HCT116 (cell line): ENCODE data around the gene TAF3. TPM values are rescaled to one million over a fixed set of nuclear protein-coding genes. Genes with fewer than 3 reads are reported as not detected.

Source experiments
- ATAC-seq: fragments of 200-7000 bp; cut with Tn5 transposase; 2 replicates; pipeline ENCODE4 v1.9.1; 2020; ENCODE audit warnings: mild to moderate bottlenecking, moderate library complexity
- BruUV-seq: library from RNA; stranded (reverse); fragments of 400-500 nt; replicated peaks from 2 replicates; lab custom pipeline; 2021; lab: Mats Ljungman, UMichigan
- CTCF ChIA-PET: fragments of 300-600 bp; sonication (Branson Sonifier 250); formaldehyde crosslinking; loops from one replicate; lab custom pipeline; 2021; ENCODE audit warnings: antibody characterized with exemption; lab: Charles Lee
- POLR2A ChIA-PET: fragments of 300-600, 350-600 bp; sonication (Branson Sonifier 250); formaldehyde crosslinking; loops from one replicate; lab custom pipeline; 2021; ENCODE audit warnings: antibody characterized with exemption; lab: Charles Lee
- RAD21 ChIA-PET, 2 experiments: fragments of 300-600 bp; sonication (Branson Sonifier 250); formaldehyde crosslinking; loops; one replicate each; lab custom pipeline; 2023; ENCODE audit warnings: low total read pairs in 2 of 2; ENCODE audit not compliant: uncharacterized antibody in 2 of 2, unreplicated experiment in 2 of 2, low non-redundant PET in 1 of 2; lab: Charles Lee
- DNase-seq: peaks from one replicate; pipeline ENCODE4 v3.0.0-alpha.2; 2010; ENCODE audit warnings: low read depth, low spot score
- H2AFZ ChIP-seq: fragments of 200-600 bp; shearing (Covaris generic), sonication (generic); 2 replicates; pipeline ENCODE4 v1.6.1; 2017; ENCODE audit warnings: low read depth, mixed run types, mixed read lengths, antibody characterized with exemption, low read length; ENCODE audit not compliant: poor library complexity, severe bottlenecking
- H3K27ac ChIP-seq: 2 replicates; pipeline ENCODE4 v1.5.1; 2012; ENCODE audit warnings: low read depth, low read length
- H3K27me3 ChIP-seq: fragments of 200-600 bp; sonication (generic); 2 replicates; pipeline ENCODE4 v1.6.1; 2016; ENCODE audit warnings: mixed run types, low read length, mixed read lengths; ENCODE audit not compliant: insufficient read depth
- H3K36me3 ChIP-seq, 2 experiments: fragments of 200-500 bp in 1 of 2; fragments of 200-600 bp in 1 of 2; sonication (Bioruptor generic) in 1 of 2; sonication (generic) in 1 of 2; 2 replicates each; pipeline versions ENCODE4 v1.5.1 to v1.6.1; 2014 to 2016; ENCODE audit warnings: low read length in 2 of 2, inconsistent platforms in 1 of 2, mixed read lengths in 1 of 2, mixed run types in 1 of 2; ENCODE audit not compliant: insufficient read depth in 2 of 2, control insufficient read depth in 1 of 2
- H3K4me1 ChIP-seq, 2 experiments: fragments of 200-600 bp in 1 of 2; sonication (generic) in 1 of 2; 2 replicates each; pipeline versions ENCODE4 v1.5.1 to v1.6.1; 2012 to 2017; ENCODE audit warnings: low read length in 2 of 2, inconsistent platforms in 1 of 2, mild to moderate bottlenecking in 1 of 2, mixed read lengths in 1 of 2, mixed run types in 1 of 2, moderate library complexity in 1 of 2; ENCODE audit not compliant: insufficient read depth in 2 of 2, control insufficient read depth in 1 of 2
- H3K4me2 ChIP-seq: fragments of 200-600 bp; sonication (generic); 2 replicates; pipeline ENCODE4 v1.6.1; 2017; ENCODE audit warnings: mixed run types, low read length, mixed read lengths
- H3K4me3 ChIP-seq, 2 experiments: fragments of 200-600 bp in 1 of 2; sonication (generic) in 1 of 2; replicated peaks in 1 of 2; 2 replicates each; pipeline ENCODE4 v1.5.1; 2011 to 2016; ENCODE audit warnings: low read length in 2 of 2, control low read depth in 1 of 2, low read depth in 1 of 2, mild to moderate bottlenecking in 1 of 2, mixed read lengths in 1 of 2, mixed run types in 1 of 2
- H3K79me2 ChIP-seq: fragments of 200-600 bp; sonication (generic); 2 replicates; pipeline ENCODE4 v1.6.1; 2017; ENCODE audit warnings: mild to moderate bottlenecking, mixed run types, low read length, moderate library complexity, mixed read lengths; ENCODE audit not compliant: insufficient read depth
- H3K9ac ChIP-seq: fragments of 200-600 bp; sonication (generic); 2 replicates; pipeline ENCODE4 v1.6.1; 2016; ENCODE audit warnings: low read length, mixed read lengths
- H3K9me2 ChIP-seq: fragments of 200-600 bp; sonication (generic), shearing (Covaris generic); 2 replicates; pipeline ENCODE4 v1.6.1; 2017; ENCODE audit warnings: mixed run types, mild to moderate bottlenecking, moderate library complexity; ENCODE audit not compliant: insufficient read depth
- H3K9me3 ChIP-seq, 2 experiments: fragments of 200-500 bp in 1 of 2; fragments of 200-600 bp in 1 of 2; sonication (Bioruptor generic) in 1 of 2; sonication (generic) in 1 of 2; 2 replicates each; pipeline ENCODE4 v1.6.1; 2014 to 2017; ENCODE audit warnings: low read length in 2 of 2, mixed read lengths in 2 of 2, inconsistent platforms in 1 of 2, low read depth in 1 of 2, mild to moderate bottlenecking in 1 of 2, mixed run types in 1 of 2, moderate library complexity in 1 of 2; ENCODE audit not compliant: control insufficient read depth in 1 of 2, insufficient read depth in 1 of 2
- H4K20me1 ChIP-seq: fragments of 200-600 bp; sonication (generic), shearing (Covaris generic); 2 replicates; pipeline ENCODE4 v1.6.1; 2017; ENCODE audit warnings: mixed run types, mild to moderate bottlenecking, moderate library complexity; ENCODE audit not compliant: insufficient read depth
- CEBPB ChIP-seq: IDR thresholded peaks from 2 replicates; pipeline ENCODE4 v1.6.1; 2012; ENCODE audit warnings: low read depth
- EZH2 ChIP-seq: fragments of 200-600 bp; sonication (generic); IDR thresholded peaks from 2 replicates; pipeline ENCODE4 v1.6.1; 2017; ENCODE audit warnings: antibody characterized with exemption, mixed run types
- EZH2phosphoT487 ChIP-seq: fragments of 200-600 bp; IDR thresholded peaks from 2 replicates; pipeline ENCODE4 v1.6.1; 2018; ENCODE audit warnings: antibody characterized with exemption, borderline replicate concordance
- FOSL1 ChIP-seq: IDR thresholded peaks from 2 replicates; pipeline ENCODE4 v1.6.1; 2012; ENCODE audit warnings: low read depth
- POLR2A ChIP-seq: IDR thresholded peaks from 2 replicates; pipeline ENCODE4 v1.7.0; 2011; ENCODE audit warnings: borderline replicate concordance; ENCODE audit not compliant: insufficient read depth, insufficient read length; ENCODE audit errors: extremely low read depth
- POLR2AphosphoS5 ChIP-seq: IDR thresholded peaks from 2 replicates; pipeline ENCODE4 v1.6.1; 2011; ENCODE audit warnings: mild to moderate bottlenecking, low read depth, low read length, moderate library complexity
- REST ChIP-seq: IDR thresholded peaks from 2 replicates; pipeline ENCODE4 v1.6.1; 2012; ENCODE audit warnings: low read depth
- SP1 ChIP-seq: IDR thresholded peaks from 2 replicates; pipeline ENCODE4 v1.6.1; 2012; ENCODE audit warnings: low read depth
- YY1 ChIP-seq: IDR thresholded peaks from 2 replicates; pipeline ENCODE4 v1.6.1; 2011; ENCODE audit warnings: low read length, low read depth, moderate library complexity, mild to moderate bottlenecking; ENCODE audit not compliant: insufficient replicate concordance; ENCODE audit errors: extremely low read depth
- ZBTB33 ChIP-seq: IDR thresholded peaks from 2 replicates; pipeline ENCODE4 v1.6.1; 2011; ENCODE audit warnings: mild to moderate bottlenecking, low read length, moderate library complexity; ENCODE audit not compliant: insufficient replicate concordance; ENCODE audit errors: extremely low read depth
- ZNF274 ChIP-seq: fragments of 200-500 bp; sonication (Bioruptor generic); IDR thresholded peaks from 2 replicates; pipeline ENCODE4 v1.6.1; 2014; ENCODE audit warnings: mild to moderate bottlenecking, low read depth, low read length, inconsistent platforms
- intact Hi-C: fragments of 100-400 bp; cut with micrococcal nuclease; formaldehyde crosslinking; loops from 2 replicates; pipeline ENCODE4 v1.10.0; 2022
- total RNA-seq: library from RNA; stranded (reverse); gene quantifications from one replicate; pipeline ENCODE4 v1.2.1, GENCODE V29; 2021; ENCODE audit not compliant: unreplicated experiment
- TF ChIP-seq, protein P1 (sequence below): IDR thresholded peaks from 2 replicates; pipeline ENCODE4 v1.6.1; 2012
- TF ChIP-seq, protein P2 (sequence below): IDR thresholded peaks from 2 replicates; pipeline ENCODE4 v1.6.1; 2012

TAF3 gene
- total RNA-seq, 1 experiment from 2014 or later = 8.0 TPM

DNA sequence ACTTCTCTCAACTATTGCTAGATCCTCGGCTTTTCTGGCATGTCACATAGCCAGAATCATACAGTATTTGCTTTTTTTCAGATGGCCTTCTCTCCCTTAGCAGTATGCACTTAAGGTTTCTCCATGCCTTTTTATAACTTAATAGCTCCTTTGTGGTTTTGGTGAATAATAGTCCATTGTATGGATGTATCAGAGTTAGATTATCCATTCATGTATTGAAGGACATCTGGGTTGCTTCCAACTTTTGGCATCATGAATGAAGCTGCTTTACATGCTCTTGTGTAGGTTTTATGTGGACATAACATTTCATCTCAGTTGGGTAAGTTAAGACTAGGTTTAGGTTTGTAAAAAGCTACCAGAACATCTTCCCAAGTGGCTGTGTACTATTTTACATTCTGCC, 25.8 kb upstream of the TAF3 start:
- no TSS peak for BruUV-seq
- intact Hi-C loops = no loop called here
- Histone ChIP-seq H3K27ac (no peak overlapping the region), H3K9me2 (no peaks in the 10 kb centered on the region), H3K9me3 (no peaks in the 10 kb centered on the region), H3K9ac (no peak overlapping the region), H3K4me3 (no peak overlapping the region), H3K36me3 (peaks cover 0 to 12% of the 10 kb centered on the region in 2 experiments; a peak in 1 of 4 replicates), H3K4me1 (peaks cover 19 to 45% of the 10 kb centered on the region in 2 experiments; a peak in 3 of 4 replicates), H2AFZ (no peak overlapping the region), H3K79me2 (peaks cover 96% of the 10 kb centered on the region), H3K27me3 (no peaks in the 10 kb centered on the region), H4K20me1 (peaks cover 33% of the 10 kb centered on the region), H3K4me2 (no peak overlapping the region)
- DNase-seq (no peak), ATAC-seq (no peak)
- ChIA-PET RAD21 (no interaction called here), POLR2A (interaction anchor here (0.6 kb wide), 1 partner anchor 165 kb away, joined by 3 read pairs; no protein-coding TSS in a partner anchor), CTCF (no interaction called here)
- TF ChIP-seq, protein P1, sequence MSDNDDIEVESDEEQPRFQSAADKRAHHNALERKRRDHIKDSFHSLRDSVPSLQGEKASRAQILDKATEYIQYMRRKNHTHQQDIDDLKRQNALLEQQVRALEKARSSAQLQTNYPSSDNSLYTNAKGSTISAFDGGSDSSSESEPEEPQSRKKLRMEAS = no peak
- no peak for TF ChIP-seq POLR2A

DNA sequence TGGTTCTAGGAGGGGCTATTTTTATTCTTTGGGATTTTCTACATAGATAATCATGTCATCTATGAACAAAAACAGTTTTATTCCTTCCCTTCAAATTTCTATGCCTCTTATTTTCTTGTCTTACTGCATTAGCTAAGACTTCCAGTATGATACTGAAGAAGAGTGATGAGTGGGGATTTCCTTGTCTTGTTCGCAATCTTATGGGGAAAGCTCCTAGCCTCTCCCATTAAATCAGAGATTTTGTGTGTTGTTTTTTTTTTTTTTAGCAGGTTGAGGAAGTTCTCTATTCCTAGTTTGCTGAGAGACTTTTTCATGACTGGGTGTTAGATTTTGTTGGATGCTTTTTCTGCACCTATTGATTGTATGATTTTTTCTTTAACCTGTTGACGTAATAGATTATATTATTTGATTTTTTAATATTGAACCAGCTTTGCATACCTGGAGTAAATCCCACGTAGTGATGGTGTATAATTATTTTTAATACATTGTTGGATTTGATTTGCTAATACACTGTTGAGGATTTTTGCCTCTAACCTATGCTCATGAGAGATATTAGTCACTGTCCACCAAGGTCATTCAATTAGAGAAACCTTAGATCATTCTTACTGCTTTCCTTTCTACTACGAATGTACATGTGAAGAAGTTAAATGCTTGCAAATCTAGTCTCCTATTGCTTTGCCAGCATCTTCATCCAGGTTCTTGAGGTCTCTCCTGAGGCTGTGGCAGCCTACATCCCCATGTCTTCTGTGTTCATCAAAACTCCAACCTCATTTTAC, 23.9 kb upstream of the TAF3 start:
- RAD21 ChIA-PET = no interaction called here
- TF ChIP-seq CEBPB (no peak), REST (no peak), FOSL1 (no peak), SP1 (no peak), ZBTB33 (no peak), POLR2A (no peak), EZH2phosphoT487 (no peak), YY1 (no peak), ZNF274 (no peak), EZH2 (no peak), POLR2AphosphoS5 (no peak)
- TF ChIP-seq, protein P2, sequence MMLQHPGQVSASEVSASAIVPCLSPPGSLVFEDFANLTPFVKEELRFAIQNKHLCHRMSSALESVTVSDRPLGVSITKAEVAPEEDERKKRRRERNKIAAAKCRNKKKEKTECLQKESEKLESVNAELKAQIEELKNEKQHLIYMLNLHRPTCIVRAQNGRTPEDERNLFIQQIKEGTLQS = no peak
- TF ChIP-seq, all 23 proteins: peak for 0
- no TSS peak for BruUV-seq
- H3K9ac ChIP-seq = no peak overlapping the region
- intact Hi-C loops = no loop called here
- H3K9me2 ChIP-seq = no peaks in the 10 kb centered on the region
- no peak overlapping the region for H2AFZ ChIP-seq
- peaks cover 7 to 21% of the 10 kb centered on the region in 2 experiments for H3K36me3 ChIP-seq
- H3K79me2 ChIP-seq = peaks cover 91% of the 10 kb centered on the region
- H3K4me3 ChIP-seq = no peak overlapping the region
- CTCF ChIA-PET = no interaction called here
- no peaks in the 10 kb centered on the region for H3K27me3 ChIP-seq
- H3K4me2 ChIP-seq = no peak overlapping the region
- H3K9me3 ChIP-seq = no peaks in the 10 kb centered on the region
- peaks cover 33% of the 10 kb centered on the region for H4K20me1 ChIP-seq
- DNase-seq (no peak), ATAC-seq (no peak)
- POLR2A ChIA-PET = no interaction called here
- peaks cover 20 to 46% of the 10 kb centered on the region in 2 experiments; a peak in 3 of 4 replicates for H3K4me1 ChIP-seq
- no peak overlapping the region for H3K27ac ChIP-seq
